HUDEP-2 (cell line): ENCODE measurements around the gene ADAD2.

Source experiments
- DNase-seq, 76 experiments: peaks; one replicate each; lab custom pipeline; 2025; ENCODE audit not compliant: unreplicated experiment in 76 of 76; lab: John Stamatoyannopoulos, UW

The ADAD2 gene

DNA sequence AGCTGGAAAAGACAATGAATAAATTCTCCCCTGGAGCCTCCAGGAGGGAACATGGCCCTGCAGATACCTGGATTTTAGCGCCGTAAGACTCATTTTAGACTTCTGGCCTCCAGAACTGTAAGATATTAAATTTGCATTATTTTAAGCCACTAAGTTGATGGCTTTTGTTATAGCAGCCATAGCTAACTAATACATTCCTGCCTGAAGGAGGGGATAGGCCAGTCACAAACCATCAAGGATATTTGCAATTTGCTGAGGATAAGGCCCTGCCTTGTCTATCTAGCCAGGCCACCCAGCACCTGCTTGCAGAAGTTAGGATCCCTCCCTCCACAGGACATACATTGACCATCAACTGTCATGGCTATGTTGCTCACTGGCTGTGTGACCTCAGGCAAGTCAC lies 53.8 kb downstream of the ADAD2 start:
- no peak for DNase-seq

DNA sequence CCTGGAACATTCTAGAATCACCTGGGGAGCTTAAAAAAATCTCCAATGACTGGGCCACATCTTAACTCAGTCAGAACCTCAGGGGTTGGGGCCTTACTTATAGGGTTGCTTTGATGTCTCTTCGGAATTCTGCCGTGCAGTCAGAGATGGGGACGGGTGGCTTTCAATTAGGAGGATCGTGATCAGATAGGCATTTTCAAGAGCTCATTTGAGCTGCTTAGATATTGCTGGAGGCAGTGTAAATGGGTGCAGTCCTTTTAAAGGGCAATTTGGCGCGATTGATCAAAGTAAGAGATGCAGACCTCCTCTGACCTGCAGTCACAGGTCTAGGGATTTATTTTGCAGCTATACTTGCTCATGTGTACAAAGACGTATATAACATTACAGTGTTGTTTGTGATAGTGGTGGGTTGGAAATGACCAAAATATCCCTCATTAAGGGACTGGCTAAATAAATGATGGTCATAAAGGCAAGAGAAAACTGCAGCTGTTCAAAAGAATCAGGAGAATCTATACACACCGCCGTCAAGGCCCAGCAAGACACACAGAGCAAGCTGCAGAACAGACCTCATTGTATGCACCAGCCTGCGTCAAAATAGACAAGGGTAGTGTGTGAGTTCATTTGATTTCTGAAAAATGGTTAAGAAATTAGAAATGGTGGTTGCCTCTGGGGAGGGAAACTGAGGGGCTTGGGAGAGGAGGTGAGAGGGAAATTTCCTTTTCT lies 55.2 kb downstream of the ADAD2 start:
- no peak for DNase-seq

DNA sequence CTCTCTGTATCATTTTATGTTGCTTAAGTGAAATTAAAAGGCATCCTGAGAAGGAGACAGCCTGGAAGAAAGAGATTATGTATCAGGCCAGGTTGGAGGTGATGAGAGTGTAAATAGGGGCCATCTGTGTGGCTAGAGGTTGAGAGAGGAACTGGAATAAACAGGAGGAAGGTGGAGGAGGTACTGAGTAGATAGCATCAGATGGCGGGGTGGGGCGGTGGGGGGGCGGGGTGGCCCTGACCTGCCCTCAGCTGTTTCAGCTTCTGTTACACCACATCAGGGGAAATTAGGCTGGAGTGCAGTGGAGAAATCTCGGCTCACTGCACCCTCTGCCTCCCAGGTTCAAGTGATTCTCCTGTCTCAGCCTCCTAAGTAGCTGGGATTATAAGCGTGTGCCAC lies 55.7 kb downstream of the ADAD2 start:
- DNase-seq = no peak
